ENCODE measurements around the gene KRTAP5-9.
"Not testable (repeated sequence)": the region's sequence is repeated elsewhere in the genome, so short reads cannot be mapped to it uniquely, and the experiment has no call there.

The KRTAP5-9 gene

DNA sequence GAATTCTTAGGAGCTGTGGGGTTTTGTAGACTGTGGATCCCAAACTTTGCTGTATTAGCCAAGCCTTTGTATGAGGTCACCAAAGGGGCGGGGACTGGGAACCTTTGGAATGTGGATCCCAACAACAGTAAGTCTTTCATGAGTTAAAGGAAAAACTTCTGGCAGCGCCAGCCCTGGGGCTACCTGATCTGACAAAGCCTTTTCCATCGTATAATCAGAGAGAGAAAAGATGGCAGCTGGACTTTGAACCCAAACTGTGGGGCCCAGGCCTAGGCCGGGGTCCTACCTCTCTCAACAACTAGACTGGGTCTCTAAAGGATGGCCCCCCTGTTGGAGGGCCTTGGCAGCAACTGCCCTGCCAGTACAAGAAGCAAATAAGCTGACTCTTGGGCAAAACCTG lies 40.1 kb downstream of the KRTAP5-9 start:
- DNase-seq, result not testable (repeated sequence)

DNA sequence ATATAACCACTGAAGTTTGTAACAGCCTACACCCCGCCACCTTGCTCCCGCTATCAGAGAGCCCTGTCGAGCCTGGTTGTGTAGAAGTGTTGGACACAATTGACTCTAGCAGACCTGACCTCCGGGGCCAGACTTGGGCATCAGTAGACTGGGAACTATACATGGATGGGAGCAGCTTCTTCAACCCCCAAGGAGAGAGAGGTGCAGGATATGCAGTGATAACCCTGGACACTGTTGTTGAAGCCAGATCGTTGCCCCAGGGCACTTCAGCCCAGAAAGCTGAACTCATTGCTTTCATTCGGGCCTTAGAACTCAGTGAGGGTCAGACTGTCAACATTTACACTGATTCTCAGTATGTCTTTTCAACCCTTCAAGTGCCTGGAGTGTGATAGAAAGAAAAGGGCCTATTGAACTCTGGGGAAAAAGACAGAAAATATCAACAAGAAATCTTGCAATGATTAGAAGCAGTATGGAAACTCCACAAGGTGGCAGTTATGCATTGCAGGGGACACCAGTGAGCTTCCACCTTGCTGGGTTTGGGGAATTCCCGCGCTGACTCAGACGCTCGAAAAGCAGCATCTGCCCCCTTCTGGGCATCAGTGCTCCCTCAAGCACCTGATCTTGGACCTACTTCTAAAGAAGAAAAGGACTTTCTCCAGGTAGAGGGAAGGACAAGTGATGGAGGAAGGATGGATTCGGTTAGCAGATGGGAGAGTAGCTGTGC lies 40.8 kb downstream of the KRTAP5-9 start:
- DNase-seq, result not testable (repeated sequence)

DNA sequence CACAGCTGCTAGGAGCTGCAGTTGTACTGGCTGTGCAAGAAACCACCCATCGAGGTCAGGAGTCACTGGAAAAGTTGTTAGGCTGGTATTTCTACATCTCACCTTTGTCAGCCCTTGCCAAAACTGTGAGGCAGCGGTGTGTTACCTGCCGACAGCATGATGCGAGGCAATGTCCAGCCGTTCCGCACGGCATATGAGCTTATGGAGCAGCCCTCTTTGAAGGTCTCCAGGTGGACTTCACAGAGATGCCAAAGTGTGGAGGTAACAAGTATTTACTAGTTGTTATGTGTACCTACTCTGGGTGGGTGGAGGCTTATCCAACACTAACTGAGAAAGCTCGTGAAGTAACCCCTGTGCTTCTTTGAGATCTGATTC lies 41.3 kb downstream of the KRTAP5-9 start:
- not testable (repeated sequence) for DNase-seq

Data from NCI-H748 treated with DMSO at 0.1 percent for 48 hours (cell line).